DMS 273 treated with DMSO at 0.1 percent for 48 hours (cell line): ENCODE data around the gene AKT2.

Experiments used
- DNase-seq: peaks from one replicate; lab custom pipeline; 2025; lab: John Stamatoyannopoulos, UW

AKT2 gene

GRCh38 chr19:40235238-40236025, 49.7 kb downstream of the AKT2 start:
- DNase-seq, result no peak

GRCh38 chr19:40234429-40235237, 50.5 kb downstream of the AKT2 start:
- DNase-seq, result no peak

GRCh38 chr19:40233811-40234389, 51.2 kb downstream of the AKT2 start:
- no peak for DNase-seq

- no peak for DNase-seq
These were observed 52.0 kb downstream of the AKT2 start for GRCh38 chr19:40232949-40233810.

GRCh38 chr19:40232479-40232878, 52.7 kb downstream of the AKT2 start:
- DNase-seq, result no peak

GRCh38 chr19:40231544-40232424, 53.4 kb downstream of the AKT2 start:
- no peak for DNase-seq

GRCh38 chr19:40231057-40231456, 54.1 kb downstream of the AKT2 start:
- no peak for DNase-seq

- no peak for DNase-seq
These were observed 55.2 kb downstream of the AKT2 start for GRCh38 chr19:40229926-40230417.

- DNase-seq, result no peak
These were observed 55.7 kb downstream of the AKT2 start for GRCh38 chr19:40229484-40229883.

GRCh38 chr19:40228863-40229262, 56.3 kb downstream of the AKT2 start:
- no peak for DNase-seq

GRCh38 chr19:40228346-40228745, 56.8 kb downstream of the AKT2 start:
- no peak for DNase-seq

- no peak for DNase-seq
These were observed 59.5 kb downstream of the AKT2 start for GRCh38 chr19:40225440-40226305.

GRCh38 chr19:40224342-40225150, 60.6 kb downstream of the AKT2 start:
- no peak for DNase-seq

- DNase-seq, result no peak
These were observed 61.9 kb downstream of the AKT2 start for GRCh38 chr19:40223135-40223822.

GRCh38 chr19:40221858-40222619, 63.1 kb downstream of the AKT2 start:
- peak; percentile 91 for DNase-seq

- DNase-seq, result no peak
These were observed 64.5 kb downstream of the AKT2 start for GRCh38 chr19:40220674-40221073.

- DNase-seq, result no peak
These were observed 65.3 kb downstream of the AKT2 start for GRCh38 chr19:40219721-40220276.
